NCI-H2107 treated with DMSO at 0.1 percent for 48 hours (cell line): Measurements from ENCODE around the gene DPP4.
"Not testable (repeated sequence)": the region's sequence is repeated elsewhere in the genome, so short reads cannot be mapped to it uniquely, and the experiment has no call there.

ENCODE experiments used
- DNase-seq: peaks from one replicate; lab custom pipeline; 2025; ENCODE audit not compliant: unreplicated experiment; lab: John Stamatoyannopoulos, UW

The DPP4 gene

GRCh38 chr2:161991991-161992390 is 82.0 kb downstream of the DPP4 start:
- DNase-seq, result no peak

GRCh38 chr2:161990741-161991140 is 83.3 kb downstream of the DPP4 start:
- no peak for DNase-seq

GRCh38 chr2:161990036-161990435 is 84.0 kb downstream of the DPP4 start:
- no peak for DNase-seq

GRCh38 chr2:161988589-161988988 is 85.4 kb downstream of the DPP4 start:
- DNase-seq, result no peak

GRCh38 chr2:161987311-161987710 is 86.7 kb downstream of the DPP4 start:
- DNase-seq, result no peak

GRCh38 chr2:161983866-161984265 is 90.1 kb downstream of the DPP4 start:
- DNase-seq, result no peak

- DNase-seq, result no peak
Measured at GRCh38 chr2:161983331-161983651, 90.7 kb downstream of the DPP4 start.

GRCh38 chr2:161982548-161983330 is 91.3 kb downstream of the DPP4 start:
- no peak for DNase-seq

GRCh38 chr2:161981679-161982250 is 92.2 kb downstream of the DPP4 start:
- DNase-seq, result no peak

- DNase-seq, result no peak
Measured at GRCh38 chr2:161980976-161981375, 93.0 kb downstream of the DPP4 start.

- no peak for DNase-seq
Measured at GRCh38 chr2:161979490-161979889, 94.5 kb downstream of the DPP4 start.

GRCh38 chr2:161977926-161978325 is 96.1 kb downstream of the DPP4 start:
- not testable (repeated sequence) for DNase-seq

GRCh38 chr2:161976917-161977316 is 97.1 kb downstream of the DPP4 start:
- no peak for DNase-seq

- no peak for DNase-seq
Measured at GRCh38 chr2:161976295-161976694, 97.7 kb downstream of the DPP4 start.

GRCh38 chr2:161975813-161976160 is 98.2 kb downstream of the DPP4 start:
- no peak for DNase-seq

GRCh38 chr2:161975062-161975812 is 98.8 kb downstream of the DPP4 start:
- DNase-seq, result no peak

GRCh38 chr2:161974461-161974860 is 99.6 kb downstream of the DPP4 start:
- no peak for DNase-seq

- no peak for DNase-seq
Measured at GRCh38 chr2:161972866-161973265, 101.1 kb downstream of the DPP4 start.

- DNase-seq, result no peak
Measured at GRCh38 chr2:161972232-161972631, 101.8 kb downstream of the DPP4 start.

- no peak for DNase-seq
Measured at GRCh38 chr2:161971551-161971950, 102.5 kb downstream of the DPP4 start.

- no peak for DNase-seq
Measured at GRCh38 chr2:161969159-161969558, 104.9 kb downstream of the DPP4 start.

- DNase-seq, result no peak
Measured at GRCh38 chr2:161965994-161966393, 108.0 kb downstream of the DPP4 start.
